HepG2 (cell line): ENCODE results near the gene GTF3C5. TPM values are rescaled to one million over a fixed set of nuclear protein-coding genes. Genes with fewer than 3 reads are reported as not detected.

Source experiments
- CCAR2 ChIP-seq: fragments of 200-400 bp; formaldehyde crosslinking; optimal IDR thresholded peaks from 2 replicates; pipeline ENCODE3; 2018; ENCODE audit warnings: low read depth, mild to moderate bottlenecking, low read length, moderate library complexity
- ZMYM2 ChIP-seq: sonication (generic); formaldehyde crosslinking; IDR thresholded peaks from 2 replicates; pipeline ENCODE4 v1.8.0; 2022; ENCODE audit warnings: mild to moderate bottlenecking, missing genetic modification reagents
- ZNF274 ChIP-seq: sonication (generic); formaldehyde crosslinking; IDR thresholded peaks from 2 replicates; pipeline ENCODE4 v1.5.1; 2020; ENCODE audit warnings: mild to moderate bottlenecking, missing genetic modification reagents
- ZNF672 ChIP-seq: sonication (generic); formaldehyde crosslinking; IDR thresholded peaks from 2 replicates; pipeline ENCODE4 v1.8.1; 2022; ENCODE audit warnings: missing genetic modification reagents
- polyA plus RNA-seq, 8 experiments: library from polyadenylated mRNA; depleted of rRNA in 3 of 8; stranded (reverse) in 7 of 8; unstranded in 1 of 8; fragments of >200 nt; fragmentation: Illumina TruSeq in 4 of 8; extraction: Trizol in 4 of 8; gene quantifications; 2 replicates each; pipeline versions ENCODE4 v1.2.1 to v1.2.3, GENCODE V29; 2011 to 2016; ENCODE audit warnings: low read depth in 4 of 8, missing spikeins in 1 of 8, mixed read lengths in 1 of 8; ENCODE audit not compliant: insufficient read depth in 1 of 8
- total RNA-seq, 5 experiments: library from RNA; depleted of rRNA; stranded (reverse); fragments of >200 nt; fragmentation: Illumina TruSeq; extraction: Trizol; gene quantifications; 2 replicates each; pipeline ENCODE4 v1.2.3, GENCODE V29; 2016; ENCODE audit warnings: low read depth in 1 of 5
- TF ChIP-seq, protein P1 (sequence below): sonication (generic); formaldehyde crosslinking; IDR thresholded peaks from 2 replicates; pipeline ENCODE4 v1.5.0; 2020; ENCODE audit warnings: mild to moderate bottlenecking, missing genetic modification reagents, borderline replicate concordance
- TF ChIP-seq, protein P2 (sequence below): sonication (generic); formaldehyde crosslinking; IDR thresholded peaks from 2 replicates; pipeline ENCODE4 v1.4.0; 2020; ENCODE audit warnings: missing genetic modification reagents, borderline replicate concordance
- TF ChIP-seq, protein P3 (sequence below): sonication (generic); formaldehyde crosslinking; IDR thresholded peaks from 2 replicates; pipeline ENCODE4 v1.5.1; 2020; ENCODE audit warnings: mild to moderate bottlenecking, missing genetic modification reagents, borderline replicate concordance

GTF3C5 gene
- total and polyA plus RNA-seq, 2 of the 13 experiments (the other 11 are each of a cell fraction or from before 2014, with no cell fraction given) = 66.9 to 92.6 TPM

DNA sequence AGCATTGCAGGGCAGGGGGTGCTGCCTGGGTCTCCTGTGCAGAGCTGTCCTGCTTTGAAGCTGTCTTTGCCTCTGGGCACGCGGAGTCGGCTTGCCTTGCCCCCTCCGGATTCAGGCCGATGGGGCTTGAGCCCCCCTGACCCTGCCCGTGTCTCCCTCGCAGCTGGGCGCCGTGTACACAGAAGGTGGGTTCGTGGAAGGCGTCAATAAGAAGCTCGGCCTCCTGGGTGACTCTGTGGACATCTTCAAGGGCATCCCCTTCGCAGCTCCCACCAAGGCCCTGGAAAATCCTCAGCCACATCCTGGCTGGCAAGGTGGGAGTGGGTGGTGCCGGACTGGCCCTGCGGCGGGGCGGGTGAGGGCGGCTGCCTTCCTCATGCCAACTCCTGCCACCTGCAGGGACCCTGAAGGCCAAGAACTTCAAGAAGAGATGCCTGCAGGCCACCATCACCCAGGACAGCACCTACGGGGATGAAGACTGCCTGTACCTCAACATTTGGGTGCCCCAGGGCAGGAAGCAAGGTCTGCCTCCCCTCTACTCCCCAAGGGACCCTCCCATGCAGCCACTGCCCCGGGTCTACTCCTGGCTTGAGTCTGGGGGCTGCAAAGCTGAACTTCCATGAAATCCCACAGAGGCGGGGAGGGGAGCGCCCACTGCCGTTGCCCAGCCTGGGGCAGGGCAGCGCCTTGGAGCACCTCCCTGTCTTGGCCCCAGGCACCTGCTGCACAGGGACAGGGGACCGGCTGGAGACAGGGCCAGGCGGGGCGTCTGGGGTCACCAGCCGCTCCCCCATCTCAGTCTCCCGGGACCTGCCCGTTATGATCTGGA, 33.7 kb downstream of the GTF3C5 start (continued):
- TF ChIP-seq, protein P1, sequence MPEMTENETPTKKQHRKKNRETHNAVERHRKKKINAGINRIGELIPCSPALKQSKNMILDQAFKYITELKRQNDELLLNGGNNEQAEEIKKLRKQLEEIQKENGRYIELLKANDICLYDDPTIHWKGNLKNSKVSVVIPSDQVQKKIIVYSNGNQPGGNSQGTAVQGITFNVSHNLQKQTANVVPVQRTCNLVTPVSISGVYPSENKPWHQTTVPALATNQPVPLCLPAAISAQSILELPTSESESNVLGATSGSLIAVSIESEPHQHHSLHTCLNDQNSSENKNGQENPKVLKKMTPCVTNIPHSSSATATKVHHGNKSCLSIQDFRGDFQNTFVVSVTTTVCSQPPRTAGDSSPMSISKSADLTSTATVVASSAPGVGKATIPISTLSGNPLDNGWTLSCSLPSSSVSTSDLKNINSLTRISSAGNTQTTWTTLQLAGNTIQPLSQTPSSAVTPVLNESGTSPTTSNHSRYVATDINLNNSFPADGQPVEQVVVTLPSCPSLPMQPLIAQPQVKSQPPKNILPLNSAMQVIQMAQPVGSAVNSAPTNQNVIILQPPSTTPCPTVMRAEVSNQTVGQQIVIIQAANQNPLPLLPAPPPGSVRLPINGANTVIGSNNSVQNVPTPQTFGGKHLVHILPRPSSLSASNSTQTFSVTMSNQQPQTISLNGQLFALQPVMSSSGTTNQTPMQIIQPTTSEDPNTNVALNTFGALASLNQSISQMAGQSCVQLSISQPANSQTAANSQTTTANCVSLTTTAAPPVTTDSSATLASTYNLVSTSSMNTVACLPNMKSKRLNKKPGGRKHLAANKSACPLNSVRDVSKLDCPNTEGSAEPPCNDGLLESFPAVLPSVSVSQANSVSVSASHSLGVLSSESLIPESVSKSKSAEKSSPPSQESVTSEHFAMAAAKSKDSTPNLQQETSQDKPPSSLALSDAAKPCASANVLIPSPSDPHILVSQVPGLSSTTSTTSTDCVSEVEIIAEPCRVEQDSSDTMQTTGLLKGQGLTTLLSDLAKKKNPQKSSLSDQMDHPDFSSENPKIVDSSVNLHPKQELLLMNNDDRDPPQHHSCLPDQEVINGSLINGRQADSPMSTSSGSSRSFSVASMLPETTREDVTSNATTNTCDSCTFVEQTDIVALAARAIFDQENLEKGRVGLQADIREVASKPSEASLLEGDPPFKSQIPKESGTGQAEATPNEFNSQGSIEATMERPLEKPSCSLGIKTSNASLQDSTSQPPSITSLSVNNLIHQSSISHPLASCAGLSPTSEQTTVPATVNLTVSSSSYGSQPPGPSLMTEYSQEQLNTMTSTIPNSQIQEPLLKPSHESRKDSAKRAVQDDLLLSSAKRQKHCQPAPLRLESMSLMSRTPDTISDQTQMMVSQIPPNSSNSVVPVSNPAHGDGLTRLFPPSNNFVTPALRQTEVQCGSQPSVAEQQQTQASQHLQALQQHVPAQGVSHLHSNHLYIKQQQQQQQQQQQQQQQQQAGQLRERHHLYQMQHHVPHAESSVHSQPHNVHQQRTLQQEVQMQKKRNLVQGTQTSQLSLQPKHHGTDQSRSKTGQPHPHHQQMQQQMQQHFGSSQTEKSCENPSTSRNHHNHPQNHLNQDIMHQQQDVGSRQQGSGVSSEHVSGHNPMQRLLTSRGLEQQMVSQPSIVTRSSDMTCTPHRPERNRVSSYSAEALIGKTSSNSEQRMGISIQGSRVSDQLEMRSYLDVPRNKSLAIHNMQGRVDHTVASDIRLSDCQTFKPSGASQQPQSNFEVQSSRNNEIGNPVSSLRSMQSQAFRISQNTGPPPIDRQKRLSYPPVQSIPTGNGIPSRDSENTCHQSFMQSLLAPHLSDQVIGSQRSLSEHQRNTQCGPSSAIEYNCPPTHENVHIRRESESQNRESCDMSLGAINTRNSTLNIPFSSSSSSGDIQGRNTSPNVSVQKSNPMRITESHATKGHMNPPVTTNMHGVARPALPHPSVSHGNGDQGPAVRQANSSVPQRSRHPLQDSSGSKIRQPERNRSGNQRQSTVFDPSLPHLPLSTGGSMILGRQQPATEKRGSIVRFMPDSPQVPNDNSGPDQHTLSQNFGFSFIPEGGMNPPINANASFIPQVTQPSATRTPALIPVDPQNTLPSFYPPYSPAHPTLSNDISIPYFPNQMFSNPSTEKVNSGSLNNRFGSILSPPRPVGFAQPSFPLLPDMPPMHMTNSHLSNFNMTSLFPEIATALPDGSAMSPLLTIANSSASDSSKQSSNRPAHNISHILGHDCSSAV (CRISPR knock-in tag) = no peak
- TF ChIP-seq ZNF672 (CRISPR knock-in tag) (no peak), CCAR2 (no peak), ZMYM2 (no peak), ZNF274 (CRISPR knock-in tag) (no peak)
- TF ChIP-seq, protein P2, sequence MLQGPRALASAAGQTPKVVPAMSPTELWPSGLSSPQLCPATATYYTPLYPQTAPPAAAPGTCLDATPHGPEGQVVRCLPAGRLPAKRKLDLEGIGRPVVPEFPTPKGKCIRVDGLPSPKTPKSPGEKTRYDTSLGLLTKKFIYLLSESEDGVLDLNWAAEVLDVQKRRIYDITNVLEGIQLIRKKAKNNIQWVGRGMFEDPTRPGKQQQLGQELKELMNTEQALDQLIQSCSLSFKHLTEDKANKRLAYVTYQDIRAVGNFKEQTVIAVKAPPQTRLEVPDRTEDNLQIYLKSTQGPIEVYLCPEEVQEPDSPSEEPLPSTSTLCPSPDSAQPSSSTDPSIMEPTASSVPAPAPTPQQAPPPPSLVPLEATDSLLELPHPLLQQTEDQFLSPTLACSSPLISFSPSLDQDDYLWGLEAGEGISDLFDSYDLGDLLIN = no peak
- TF ChIP-seq, protein P3, sequence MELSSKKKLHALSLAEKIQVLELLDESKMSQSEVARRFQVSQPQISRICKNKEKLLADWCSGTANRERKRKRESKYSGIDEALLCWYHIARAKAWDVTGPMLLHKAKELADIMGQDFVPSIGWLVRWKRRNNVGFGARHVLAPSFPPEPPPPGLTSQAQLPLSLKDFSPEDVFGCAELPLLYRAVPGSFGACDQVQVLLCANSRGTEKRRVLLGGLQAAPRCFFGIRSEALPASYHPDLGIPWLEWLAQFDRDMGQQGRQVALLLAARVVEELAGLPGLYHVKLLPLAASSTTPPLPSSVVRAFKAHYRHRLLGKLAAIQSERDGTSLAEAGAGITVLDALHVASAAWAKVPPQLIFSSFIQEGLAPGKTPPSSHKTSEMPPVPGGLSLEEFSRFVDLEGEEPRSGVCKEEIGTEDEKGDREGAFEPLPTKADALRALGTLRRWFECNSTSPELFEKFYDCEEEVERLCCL (CRISPR knock-in tag) = no peak
